Natural killer cell (primary cell): Measurements from ENCODE around the gene ACSL6. TPM values are rescaled to one million over a fixed set of nuclear protein-coding genes. Genes with fewer than 3 reads are reported as not detected.
A peak's percentile ranks its signal among the peaks of the same experiment; 100 is the strongest.

Experiments used
- ATAC-seq, 3 donors: fragments of 150-1000 bp in 2 of 3; fragments of 200-7000 bp in 1 of 3; cut with Tn5 transposase; 1 replicate in 1 of 3; 2 replicates in 2 of 3; pipeline ENCODE4 v1.10.0; 2021; ENCODE audit warnings: mild to moderate bottlenecking in 2 of 3, moderate library complexity in 2 of 3
- DNase-seq, 2 donors: peaks; one replicate each; pipeline versions ENCODE4 v3.0.0 to v3.0.0-alpha.2; 2013 to 2021; ENCODE audit warnings: mixed read lengths in 1 of 2
- H3K27ac ChIP-seq: one replicate; pipeline ENCODE4 v1.5.1; 2013; ENCODE audit warnings: mild to moderate bottlenecking, low read length
- H3K27me3 ChIP-seq: one replicate; pipeline ENCODE4 v1.6.1; 2013; ENCODE audit warnings: low read length; ENCODE audit not compliant: control insufficient read depth, insufficient read depth
- H3K36me3 ChIP-seq: one replicate; pipeline ENCODE4 v1.6.1; 2013; ENCODE audit warnings: low read length; ENCODE audit not compliant: control insufficient read depth, insufficient read depth
- H3K4me1 ChIP-seq: one replicate; pipeline ENCODE4 v1.6.1; 2013; ENCODE audit warnings: low read length; ENCODE audit not compliant: control insufficient read depth, insufficient read depth
- H3K4me3 ChIP-seq: one replicate; pipeline ENCODE4 v1.5.1; 2013; ENCODE audit warnings: low read length
- H3K9me3 ChIP-seq: one replicate; pipeline ENCODE4 v1.6.1; 2013; ENCODE audit warnings: low read length; ENCODE audit not compliant: control insufficient read depth, insufficient read depth
- H3K27ac Mint-ChIP-seq, 2 donors: one replicate each; pipeline ENCODE4 v1.8.0; 2022; ENCODE audit warnings: mild to moderate bottlenecking in 2 of 2, mixed read lengths in 2 of 2, moderate library complexity in 1 of 2
- H3K27me3 Mint-ChIP-seq, 2 donors: one replicate each; pipeline ENCODE4 v1.8.0; 2022; ENCODE audit warnings: low read depth in 2 of 2, mixed read lengths in 2 of 2
- H3K36me3 Mint-ChIP-seq: one replicate; pipeline ENCODE4 v1.8.0; 2022; ENCODE audit warnings: mixed read lengths
- H3K4me1 Mint-ChIP-seq, 2 donors: one replicate each; pipeline ENCODE4 v1.8.0; 2022; ENCODE audit warnings: mixed read lengths in 2 of 2
- H3K4me3 Mint-ChIP-seq: one replicate; pipeline ENCODE4 v1.8.0; 2022; ENCODE audit warnings: mild to moderate bottlenecking, moderate library complexity, mixed read lengths
- H3K9me3 Mint-ChIP-seq, 2 donors: one replicate each; pipeline ENCODE4 v1.8.0; 2022; ENCODE audit warnings: mixed read lengths in 2 of 2
- WGBS: methylation state at CpG from one replicate; pipeline ENCODE4 v1.1.7; 2013; ENCODE audit warnings: missing lambda C conversion rate; ENCODE audit not compliant: insufficient coverage; 5-methylcytosine and 5-hydroxymethylcytosine counted together
- intact Hi-C: fragments of 100-400 bp; cut with micrococcal nuclease; formaldehyde crosslinking; loops from one replicate; pipeline ENCODE4 v1.14.2; 2022
- total RNA-seq, 4 donors: library from RNA; stranded (reverse); fragments of 120-200 nt in 1 of 4; gene quantifications; one replicate each; pipeline versions ENCODE4 v1.2.3 to v1.2.4, GENCODE V29; 2013 to 2022
- TF ChIP-seq, protein P1 (sequence below): fragments of 200-600 bp; IDR thresholded peaks from one replicate; pipeline ENCODE4 v1.8.0; 2022; ENCODE audit warnings: antibody characterized with exemption

Gene ACSL6, protein sequence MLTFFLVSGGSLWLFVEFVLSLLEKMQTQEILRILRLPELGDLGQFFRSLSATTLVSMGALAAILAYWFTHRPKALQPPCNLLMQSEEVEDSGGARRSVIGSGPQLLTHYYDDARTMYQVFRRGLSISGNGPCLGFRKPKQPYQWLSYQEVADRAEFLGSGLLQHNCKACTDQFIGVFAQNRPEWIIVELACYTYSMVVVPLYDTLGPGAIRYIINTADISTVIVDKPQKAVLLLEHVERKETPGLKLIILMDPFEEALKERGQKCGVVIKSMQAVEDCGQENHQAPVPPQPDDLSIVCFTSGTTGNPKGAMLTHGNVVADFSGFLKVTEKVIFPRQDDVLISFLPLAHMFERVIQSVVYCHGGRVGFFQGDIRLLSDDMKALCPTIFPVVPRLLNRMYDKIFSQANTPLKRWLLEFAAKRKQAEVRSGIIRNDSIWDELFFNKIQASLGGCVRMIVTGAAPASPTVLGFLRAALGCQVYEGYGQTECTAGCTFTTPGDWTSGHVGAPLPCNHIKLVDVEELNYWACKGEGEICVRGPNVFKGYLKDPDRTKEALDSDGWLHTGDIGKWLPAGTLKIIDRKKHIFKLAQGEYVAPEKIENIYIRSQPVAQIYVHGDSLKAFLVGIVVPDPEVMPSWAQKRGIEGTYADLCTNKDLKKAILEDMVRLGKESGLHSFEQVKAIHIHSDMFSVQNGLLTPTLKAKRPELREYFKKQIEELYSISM
- 1 to 10 TPM; 2.1 to 2.2 (median 2.2) TPM for total RNA-seq
- total RNA-seq (2013): 14.8 TPM

DNA sequence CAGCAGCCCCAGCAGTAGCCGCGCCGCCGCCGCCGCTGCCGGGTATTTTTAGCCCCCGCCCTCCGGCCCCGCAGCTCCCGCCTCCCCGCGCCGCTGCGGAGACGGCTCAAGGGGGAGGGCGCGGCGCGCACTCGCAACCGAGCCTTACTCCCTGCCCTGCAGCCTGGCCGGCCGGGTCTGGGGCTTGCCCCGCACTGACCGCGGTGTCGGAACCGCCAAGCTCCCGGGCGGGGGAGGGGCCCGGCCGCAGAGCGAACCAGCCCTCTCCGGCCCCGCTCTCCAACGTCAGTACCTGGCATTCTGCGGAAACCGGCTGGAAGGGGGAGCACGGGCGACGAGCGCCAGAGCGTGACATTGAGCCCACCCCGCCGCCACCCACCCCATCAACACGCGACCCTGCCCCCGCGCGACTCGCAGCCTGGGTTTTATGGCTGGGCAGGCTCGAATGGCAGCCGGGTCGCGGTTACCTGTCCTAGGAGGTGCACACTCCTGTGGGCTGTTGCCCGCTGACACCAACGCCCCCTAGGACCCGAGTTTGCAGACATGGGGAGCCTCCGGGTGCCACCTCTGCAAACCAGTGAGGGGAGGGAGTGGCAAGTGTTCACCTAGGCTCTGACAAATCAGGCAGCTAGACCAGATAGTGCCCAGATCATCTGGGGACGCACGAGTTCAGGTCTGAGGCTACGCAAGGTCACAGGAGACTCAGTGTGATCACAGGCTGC is at the start of gene ACSL6:
Gene ACSL6, minus strand, starts transcription at position 37 of the 722 bp plus-strand sequence. CDS start 105 bp downstream, outside the sequence.
- WGBS: 4% methylated on average over 63 of the region's 63 CpGs
- H3K27ac Mint-ChIP-seq: peak within 1 kb of the TSS in 1 of 2 donors; percentile 71
- H3K9me3 Mint-ChIP-seq: no peaks in the 10 kb centered on the region
- Histone ChIP-seq H3K27me3 (peaks cover 26% of the 10 kb centered on the region), H3K36me3 (no peaks in the 10 kb centered on the region), H3K4me3 (peak within 1 kb of the TSS; percentile 38), H3K27ac (no peak within 1 kb of the TSS), H3K4me1 (peaks cover 29% of the 10 kb centered on the region), H3K9me3 (no peaks in the 10 kb centered on the region)
- TF ChIP-seq, protein P1, sequence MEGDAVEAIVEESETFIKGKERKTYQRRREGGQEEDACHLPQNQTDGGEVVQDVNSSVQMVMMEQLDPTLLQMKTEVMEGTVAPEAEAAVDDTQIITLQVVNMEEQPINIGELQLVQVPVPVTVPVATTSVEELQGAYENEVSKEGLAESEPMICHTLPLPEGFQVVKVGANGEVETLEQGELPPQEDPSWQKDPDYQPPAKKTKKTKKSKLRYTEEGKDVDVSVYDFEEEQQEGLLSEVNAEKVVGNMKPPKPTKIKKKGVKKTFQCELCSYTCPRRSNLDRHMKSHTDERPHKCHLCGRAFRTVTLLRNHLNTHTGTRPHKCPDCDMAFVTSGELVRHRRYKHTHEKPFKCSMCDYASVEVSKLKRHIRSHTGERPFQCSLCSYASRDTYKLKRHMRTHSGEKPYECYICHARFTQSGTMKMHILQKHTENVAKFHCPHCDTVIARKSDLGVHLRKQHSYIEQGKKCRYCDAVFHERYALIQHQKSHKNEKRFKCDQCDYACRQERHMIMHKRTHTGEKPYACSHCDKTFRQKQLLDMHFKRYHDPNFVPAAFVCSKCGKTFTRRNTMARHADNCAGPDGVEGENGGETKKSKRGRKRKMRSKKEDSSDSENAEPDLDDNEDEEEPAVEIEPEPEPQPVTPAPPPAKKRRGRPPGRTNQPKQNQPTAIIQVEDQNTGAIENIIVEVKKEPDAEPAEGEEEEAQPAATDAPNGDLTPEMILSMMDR: no peak
- intact Hi-C loops: loop anchor here (5.0 kb wide), 2 partner anchors 214 to 374 kb away; partner anchors contain the start of genes FNIP1 and RAPGEF6
- peak within 1 kb of the TSS; percentile 82 for H3K4me3 Mint-ChIP-seq
- peaks cover 38% of the 10 kb centered on the region in 2 donors for H3K27me3 Mint-ChIP-seq
- peaks cover 20 to 37% of the 10 kb centered on the region in 2 donors for H3K4me1 Mint-ChIP-seq
- peak; percentile 69 to 75 (median 73) for ATAC-seq
- H3K36me3 Mint-ChIP-seq: no peaks in the 10 kb centered on the region
- peak; percentile 50 to 68 for DNase-seq

DNA sequence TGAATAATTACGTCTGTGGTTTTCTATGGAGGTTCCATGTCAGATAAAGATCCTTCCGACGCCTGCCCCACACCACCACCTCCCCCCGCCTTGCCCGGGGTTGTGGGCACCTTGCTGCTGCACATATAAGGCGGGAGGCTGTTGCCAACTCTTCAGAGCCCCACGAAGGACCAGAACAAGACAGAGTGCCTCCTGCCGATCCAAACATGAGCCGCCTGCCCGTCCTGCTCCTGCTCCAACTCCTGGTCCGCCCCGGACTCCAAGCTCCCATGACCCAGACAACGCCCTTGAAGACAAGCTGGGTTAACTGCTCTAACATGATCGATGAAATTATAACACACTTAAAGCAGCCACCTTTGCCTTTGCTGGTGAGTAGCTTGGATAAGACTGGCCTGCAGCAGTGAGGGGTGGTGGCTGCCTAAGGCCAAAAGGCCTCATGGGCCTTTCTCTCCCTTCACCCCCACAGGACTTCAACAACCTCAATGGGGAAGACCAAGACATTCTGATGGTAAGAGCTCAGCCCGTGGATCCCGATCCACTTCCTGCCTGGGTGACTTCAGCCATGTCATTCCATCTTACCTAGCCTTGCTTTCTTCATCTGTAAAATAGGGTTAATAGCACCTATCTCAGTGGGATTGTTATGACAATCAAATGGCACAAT is 49.2 kb upstream of the ACSL6 start, which contains the start of gene IL3:
Gene IL3, plus strand, starts transcription at position 155 of the 661 bp plus-strand sequence. Its CDS starts 52 bp downstream, at position 207.
- no peaks in the 10 kb centered on the region for H3K36me3 ChIP-seq

More for the DNA sequence above, 49.2 kb upstream of the ACSL6 start, which contains the start of gene IL3:
- peaks cover 21 to 45% of the 10 kb centered on the region in 2 donors for H3K4me1 Mint-ChIP-seq
- Histone ChIP-seq H3K9me3 (no peaks in the 10 kb centered on the region), H3K4me1 (peaks cover 57% of the 10 kb centered on the region), H3K27ac (no peak within 1 kb of the TSS), H3K27me3 (no peaks in the 10 kb centered on the region), H3K4me3 (no peak within 1 kb of the TSS)
- 81% methylated on average over 16 of the region's 16 CpGs for WGBS
- peak within 1 kb of the TSS in 1 of 2 donors; percentile 53 for H3K27ac Mint-ChIP-seq
- no peak within 1 kb of the TSS for H3K4me3 Mint-ChIP-seq
- ATAC-seq (no peak), DNase-seq (peak in 1 of 2 donors; percentile 4)
- intact Hi-C loops: loop anchor here (5.0 kb wide), 1 partner anchor 42 kb away; no protein-coding TSS in a partner anchor
- TF ChIP-seq, protein P1: no peak
- H3K9me3 Mint-ChIP-seq: no peaks in the 10 kb centered on the region
- H3K27me3 Mint-ChIP-seq: peaks cover 0 to 3% of the 10 kb centered on the region in 2 donors
- no peaks in the 10 kb centered on the region for H3K36me3 Mint-ChIP-seq
